A673 (cell line): ENCODE data around the gene ADAT3. TPM values are rescaled to one million over a fixed set of nuclear protein-coding genes. Genes with fewer than 3 reads are reported as not detected.

Experiments
- BruUV-seq: library from RNA; stranded (reverse); fragments of 400-500 nt; replicated peaks from 2 replicates; lab custom pipeline; 2021; lab: Mats Ljungman, UMichigan
- CTCF ChIA-PET: fragments of 300-600 bp; sonication (Branson Sonifier 250); formaldehyde crosslinking; loops from one replicate; lab custom pipeline; 2022; ENCODE audit warnings: antibody characterized with exemption; lab: Charles Lee
- POLR2A ChIA-PET: fragments of 300-600 bp; sonication (Branson Sonifier 250); formaldehyde crosslinking; loops from one replicate; lab custom pipeline; 2022; ENCODE audit warnings: antibody characterized with exemption; ENCODE audit not compliant: low non-redundant PET; lab: Charles Lee
- DNase-seq: peaks from one replicate; pipeline ENCODE4 v3.0.0-alpha.2; 2015; ENCODE audit warnings: low spot score
- H3K27ac ChIP-seq: fragments of 200-600 bp; sonication (generic); 2 replicates; pipeline ENCODE4 v1.5.1; 2016; ENCODE audit warnings: mixed run types, low read depth, mild to moderate bottlenecking, mixed read lengths, antibody characterized with exemption, low read length; ENCODE audit not compliant: poor library complexity, severe bottlenecking
- H3K27me3 ChIP-seq: fragments of 200-600 bp; sonication (generic); replicated peaks from 2 replicates; pipeline ENCODE4 v1.6.1; 2017; ENCODE audit warnings: mixed run types, low read depth, mild to moderate bottlenecking, mixed read lengths, antibody characterized with exemption, low read length; ENCODE audit not compliant: insufficient read depth, poor library complexity
- H3K36me3 ChIP-seq: fragments of 200-600 bp; sonication (generic); 2 replicates; pipeline ENCODE4 v1.6.1; 2016; ENCODE audit warnings: mixed run types, mild to moderate bottlenecking, mixed read lengths, antibody characterized with exemption, low read length; ENCODE audit not compliant: insufficient read depth, poor library complexity, severe bottlenecking
- H3K4me1 ChIP-seq: fragments of 200-600 bp; sonication (generic); 2 replicates; pipeline ENCODE4 v1.6.1; 2017; ENCODE audit warnings: mixed run types, mild to moderate bottlenecking, mixed read lengths, antibody characterized with exemption, low read length; ENCODE audit not compliant: insufficient read depth, poor library complexity, severe bottlenecking
- H3K4me3 ChIP-seq: fragments of 200-600 bp; sonication (generic); 2 replicates; pipeline ENCODE4 v1.5.1; 2016; ENCODE audit warnings: low read depth, mixed run types, mild to moderate bottlenecking, mixed read lengths, low read length; ENCODE audit not compliant: poor library complexity, severe bottlenecking
- H3K9me3 ChIP-seq: fragments of 200-600 bp; sonication (generic); 2 replicates; pipeline ENCODE4 v1.6.1; 2016; ENCODE audit warnings: mixed run types, low read depth, mild to moderate bottlenecking, mixed read lengths, antibody characterized with exemption, low read length; ENCODE audit not compliant: poor library complexity, severe bottlenecking
- EZH2 ChIP-seq: fragments of 200-600 bp; sonication (generic); IDR thresholded peaks from 2 replicates; pipeline ENCODE4 v1.6.1; 2017; ENCODE audit warnings: borderline replicate concordance, low read depth, mild to moderate bottlenecking, mixed read lengths, antibody characterized with exemption, low read length; ENCODE audit not compliant: poor library complexity, severe bottlenecking
- intact Hi-C: fragments of 100-400 bp; cut with micrococcal nuclease; formaldehyde crosslinking; loops from one replicate; pipeline ENCODE4 v1.10.0; 2022; ENCODE audit not compliant: unreplicated experiment
- total RNA-seq: library from RNA; stranded (reverse); gene quantifications from 2 replicates; pipeline ENCODE4 v1.2.3, GENCODE V29; 2021
- TF ChIP-seq, protein P1 (sequence below): fragments of 300-800, 200-600 bp; sonication (generic); conservative IDR thresholded peaks from 2 replicates; pipeline ENCODE4 v1.5.1; 2017; ENCODE audit warnings: low read depth, mild to moderate bottlenecking, antibody characterized with exemption, low read length, moderate library complexity, mixed read lengths

The ADAT3 gene
- total RNA-seq, 1 experiment from 2014 or later: 18.0 TPM

DNA sequence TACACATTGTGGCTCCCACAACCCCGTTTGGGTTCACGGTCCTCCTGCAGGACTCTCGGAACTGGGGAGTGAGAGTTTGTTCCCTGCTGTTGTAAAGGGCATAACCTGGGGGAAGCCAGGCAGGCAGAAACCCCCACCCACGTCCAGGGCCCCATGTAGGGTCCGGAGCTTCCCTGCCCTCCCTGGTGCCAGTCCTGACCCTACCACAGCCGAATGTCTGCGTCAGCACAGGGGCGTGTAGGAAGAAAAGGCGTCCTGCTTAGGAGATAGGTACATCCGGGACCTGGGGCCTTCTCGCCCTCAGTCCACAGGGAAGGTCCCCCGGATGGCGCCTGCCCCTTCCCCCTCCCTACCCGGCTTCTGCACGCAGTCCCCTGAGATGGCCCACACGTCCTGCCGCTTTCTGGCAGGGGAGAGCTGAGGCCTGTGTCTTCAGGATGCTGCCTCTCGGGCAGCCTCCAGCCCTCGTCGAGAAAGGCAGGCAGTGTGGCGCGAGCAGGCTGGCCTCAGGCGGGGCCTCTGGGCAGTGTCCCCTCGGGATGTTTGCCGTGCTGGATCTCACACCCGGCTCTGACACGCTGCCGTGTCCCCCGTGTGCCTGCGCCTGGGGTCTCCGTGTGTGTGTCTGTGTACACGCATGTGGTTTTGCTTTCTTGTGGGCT lies 54.9 kb downstream of the ADAT3 start:
- Histone ChIP-seq H3K36me3 (peaks cover 4% of the 10 kb centered on the region), H3K27ac (no peak overlapping the region), H3K27me3 (no peaks in the 10 kb centered on the region), H3K9me3 (no peaks in the 10 kb centered on the region), H3K4me1 (no peaks in the 10 kb centered on the region), H3K4me3 (no peak overlapping the region)
- intact Hi-C loops: no loop called here
- ChIA-PET CTCF (no interaction called here), POLR2A (no interaction called here)
- BruUV-seq: no TSS peak
- no peak for DNase-seq
- TF ChIP-seq, protein P1, sequence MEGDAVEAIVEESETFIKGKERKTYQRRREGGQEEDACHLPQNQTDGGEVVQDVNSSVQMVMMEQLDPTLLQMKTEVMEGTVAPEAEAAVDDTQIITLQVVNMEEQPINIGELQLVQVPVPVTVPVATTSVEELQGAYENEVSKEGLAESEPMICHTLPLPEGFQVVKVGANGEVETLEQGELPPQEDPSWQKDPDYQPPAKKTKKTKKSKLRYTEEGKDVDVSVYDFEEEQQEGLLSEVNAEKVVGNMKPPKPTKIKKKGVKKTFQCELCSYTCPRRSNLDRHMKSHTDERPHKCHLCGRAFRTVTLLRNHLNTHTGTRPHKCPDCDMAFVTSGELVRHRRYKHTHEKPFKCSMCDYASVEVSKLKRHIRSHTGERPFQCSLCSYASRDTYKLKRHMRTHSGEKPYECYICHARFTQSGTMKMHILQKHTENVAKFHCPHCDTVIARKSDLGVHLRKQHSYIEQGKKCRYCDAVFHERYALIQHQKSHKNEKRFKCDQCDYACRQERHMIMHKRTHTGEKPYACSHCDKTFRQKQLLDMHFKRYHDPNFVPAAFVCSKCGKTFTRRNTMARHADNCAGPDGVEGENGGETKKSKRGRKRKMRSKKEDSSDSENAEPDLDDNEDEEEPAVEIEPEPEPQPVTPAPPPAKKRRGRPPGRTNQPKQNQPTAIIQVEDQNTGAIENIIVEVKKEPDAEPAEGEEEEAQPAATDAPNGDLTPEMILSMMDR: no peak
- TF ChIP-seq EZH2: no peak

DNA sequence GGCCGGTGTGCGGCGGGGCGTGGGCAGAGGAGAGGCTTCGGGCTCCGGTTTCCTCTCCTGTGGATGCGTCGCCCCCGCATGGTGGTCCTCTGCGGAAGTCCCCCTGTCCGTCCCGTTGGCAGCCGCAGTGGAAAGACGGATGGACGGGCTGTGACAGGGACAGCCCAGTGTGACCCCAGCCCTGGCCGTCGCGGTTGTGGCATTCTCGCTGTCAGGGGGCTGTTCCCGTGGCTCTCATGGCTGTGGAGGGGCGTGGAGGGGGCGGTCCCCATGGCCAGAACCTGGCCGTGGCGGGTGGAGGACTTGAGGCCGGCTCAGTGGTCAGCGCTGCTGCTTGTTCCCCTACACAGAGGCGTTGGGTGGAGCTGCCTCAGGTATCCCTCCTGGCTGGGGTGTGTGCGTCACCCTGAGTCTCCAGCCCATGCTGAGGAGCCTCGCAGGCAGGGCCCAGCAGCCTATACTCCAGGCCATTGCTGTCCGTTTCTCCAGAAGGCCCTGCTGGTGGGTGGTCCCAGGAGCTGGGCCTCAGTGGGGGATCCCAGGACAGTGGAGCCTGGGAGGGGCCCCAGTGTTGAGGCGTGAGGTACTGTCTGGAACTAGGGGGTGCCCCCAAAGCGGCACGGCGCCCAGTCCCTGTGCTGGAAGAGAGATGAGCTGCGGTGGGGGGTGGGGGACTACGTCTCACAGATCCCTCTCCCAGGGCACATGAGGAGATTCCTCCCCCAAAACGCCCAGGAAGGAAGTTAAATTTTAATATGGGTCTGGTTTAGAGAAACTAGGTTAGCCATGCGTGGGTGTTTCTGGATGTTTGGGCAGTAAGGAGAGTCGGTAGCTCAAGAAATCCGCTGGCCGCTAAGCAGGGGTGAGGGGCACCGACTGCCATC lies 56.0 kb downstream of the ADAT3 start:
- ChIA-PET POLR2A (no interaction called here), CTCF (interaction anchor here (0.5 kb wide), 1 partner anchor 109 kb away, joined by 4 read pairs; no protein-coding TSS in a partner anchor)
- Histone ChIP-seq H3K27ac (peak overlapping the region; percentile 47), H3K4me3 (no peak overlapping the region), H3K27me3 (no peaks in the 10 kb centered on the region), H3K4me1 (no peaks in the 10 kb centered on the region), H3K9me3 (no peaks in the 10 kb centered on the region), H3K36me3 (peaks cover 8% of the 10 kb centered on the region)
- BruUV-seq: no TSS peak
- no peak for TF ChIP-seq EZH2
- DNase-seq: no peak
- intact Hi-C loops: no loop called here

DNA sequence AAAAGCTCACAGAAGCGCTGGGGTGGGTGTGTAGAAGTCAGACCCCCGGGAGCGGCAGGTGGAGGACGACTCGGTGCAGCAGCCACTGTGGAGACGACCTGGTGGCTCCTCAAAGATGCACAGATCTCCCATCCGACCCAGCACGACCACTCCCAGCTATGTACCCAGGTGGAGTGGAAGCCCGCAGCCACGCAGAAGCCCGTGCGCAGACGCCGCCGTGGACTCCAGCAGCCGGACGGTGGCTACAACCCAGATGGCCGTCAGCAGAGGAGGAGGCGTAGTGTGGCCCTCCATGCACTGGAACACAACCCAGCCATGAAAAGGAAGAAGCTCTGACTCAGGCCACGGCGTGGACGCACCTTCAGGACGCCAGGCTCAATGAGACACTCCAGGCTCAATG lies 57.5 kb downstream of the ADAT3 start:
- Histone ChIP-seq H3K36me3 (peaks cover 10% of the 10 kb centered on the region), H3K4me3 (no peak overlapping the region), H3K27ac (no peak overlapping the region), H3K4me1 (no peaks in the 10 kb centered on the region), H3K9me3 (no peaks in the 10 kb centered on the region), H3K27me3 (no peaks in the 10 kb centered on the region)
- BruUV-seq: no TSS peak
- CTCF ChIA-PET: no interaction called here
- intact Hi-C loops: no loop called here
- no peak for TF ChIP-seq EZH2
- TF ChIP-seq, protein P1: no peak
- POLR2A ChIA-PET: no interaction called here
- no peak for DNase-seq

Other genes starting within 250 kb of the ADAT3 start
- gene ONECUT3, start 151.9 kb upstream of the ADAT3 start, total RNA-seq: not detected in 2 replicates
- gene ATP8B3, start 93.1 kb upstream of the ADAT3 start, total RNA-seq: 8.7 and 10.7 TPM in 2 replicates
- 50.6 and 53.0 TPM in 2 replicates for gene REXO1, start 56.9 kb upstream of the ADAT3 start, total RNA-seq
- gene KLF16, start 41.8 kb upstream of the ADAT3 start, total RNA-seq: 46.8 and 49.1 TPM in 2 replicates
- 56.9 and 60.0 TPM in 2 replicates for gene ABHD17A, start 19.9 kb upstream of the ADAT3 start, total RNA-seq
- 88.4 and 98.8 TPM in 2 replicates for gene SCAMP4, start within 50 bp of the ADAT3 start, total RNA-seq
- 108 and 118 TPM in 2 replicates for gene CSNK1G2, start 35.8 kb downstream of the ADAT3 start, total RNA-seq
- gene BTBD2, start 110.3 kb downstream of the ADAT3 start, total RNA-seq: 91.7 and 110 TPM in 2 replicates
- 106 and 107 TPM in 2 replicates for gene MKNK2, start 145.8 kb downstream of the ADAT3 start, total RNA-seq
- gene MOB3A, start 190.9 kb downstream of the ADAT3 start, total RNA-seq: 40.7 and 47.1 TPM in 2 replicates
- 1.6 and 2.5 TPM in 2 replicates for gene IZUMO4, start 191.5 kb downstream of the ADAT3 start, total RNA-seq
- gene AP3D1, start 246.2 kb downstream of the ADAT3 start, total RNA-seq: 148 and 154 TPM in 2 replicates